Neural progenitor cell (in vitro differentiated cells): ENCODE data around the gene RINL. TPM values are rescaled to one million over a fixed set of nuclear protein-coding genes. Genes with fewer than 3 reads are reported as not detected.

Experiments used
- DNase-seq: peaks from one replicate; pipeline ENCODE4 v3.0.0-alpha.2; 2016; ENCODE audit warnings: low spot score
- H2AFZ ChIP-seq: fragments of 200-600 bp; sonication (generic); replicated peaks from 2 replicates; pipeline ENCODE4 v1.6.1; 2016; ENCODE audit warnings: antibody characterized with exemption
- H3F3A ChIP-seq: fragments of 200-600 bp; sonication (generic); 2 replicates; pipeline ENCODE4 v1.6.1; 2016; ENCODE audit warnings: antibody characterized with exemption, low read depth
- H3K27ac ChIP-seq: fragments of 200-600 bp; sonication (generic); 2 replicates; pipeline ENCODE4 v1.5.1; 2016; ENCODE audit warnings: mild to moderate bottlenecking
- H3K27me3 ChIP-seq: fragments of 200-600 bp; sonication (generic); 2 replicates; pipeline ENCODE4 v1.6.1; 2016; ENCODE audit warnings: mild to moderate bottlenecking, moderate library complexity
- H3K36me3 ChIP-seq: fragments of 200-600 bp; sonication (generic); 2 replicates; pipeline ENCODE4 v1.5.1; 2016
- H3K4me1 ChIP-seq: fragments of 200-600 bp; sonication (generic); 2 replicates; pipeline ENCODE4 v1.6.1; 2016; ENCODE audit warnings: mixed run types
- H3K4me2 ChIP-seq: fragments of 200-600 bp; sonication (generic); 2 replicates; pipeline ENCODE4 v1.6.1; 2016
- H3K4me3 ChIP-seq: fragments of 200-600 bp; sonication (generic); 2 replicates; pipeline ENCODE4 v1.5.1; 2016
- H3K79me2 ChIP-seq: fragments of 200-600 bp; sonication (generic); 2 replicates; pipeline ENCODE4 v1.6.1; 2016; ENCODE audit warnings: low read depth
- H3K9ac ChIP-seq: fragments of 200-600 bp; sonication (generic); 2 replicates; pipeline ENCODE4 v1.6.1; 2016
- H3K9me3 ChIP-seq: fragments of 200-600 bp; sonication (generic); 2 replicates; pipeline ENCODE4 v1.5.1; 2016; ENCODE audit warnings: low read depth
- H4K20me1 ChIP-seq: fragments of 200-600 bp; sonication (generic); 2 replicates; pipeline ENCODE4 v1.6.1; 2016; ENCODE audit warnings: low read depth
- H3K27ac Mint-ChIP-seq: 3 replicates; pipeline ENCODE4 v1.8.0; 2021; ENCODE audit warnings: mixed read lengths
- H3K27me3 Mint-ChIP-seq: 2 replicates; pipeline ENCODE4 v1.8.0; 2022; ENCODE audit warnings: low read depth, mild to moderate bottlenecking, inconsistent platforms, moderate library complexity, mixed read lengths; ENCODE audit not compliant: insufficient read depth
- H3K36me3 Mint-ChIP-seq: 3 replicates; pipeline ENCODE4 v1.8.0; 2021; ENCODE audit warnings: mixed read lengths
- H3K4me1 Mint-ChIP-seq: 3 replicates; pipeline ENCODE4 v1.8.0; 2021; ENCODE audit warnings: mixed read lengths
- H3K4me3 Mint-ChIP-seq: 3 replicates; pipeline ENCODE4 v1.8.0; 2021; ENCODE audit warnings: mild to moderate bottlenecking, moderate library complexity, mixed read lengths
- H3K9me3 Mint-ChIP-seq: 3 replicates; pipeline ENCODE4 v1.8.0; 2020; ENCODE audit warnings: mixed read lengths
- EZH2 ChIP-seq: fragments of 200-600 bp; sonication (generic); IDR thresholded peaks from 2 replicates; pipeline ENCODE4 v1.6.1; 2017; ENCODE audit warnings: antibody characterized with exemption, mild to moderate bottlenecking, moderate library complexity
- EZH2phosphoT487 ChIP-seq: fragments of 200-600 bp; sonication (generic); IDR thresholded peaks from 2 replicates; pipeline ENCODE4 v1.6.1; 2017; ENCODE audit warnings: antibody characterized with exemption
- total RNA-seq: library from RNA; depleted of rRNA; stranded (reverse); fragments of >200 nt; gene quantifications from 2 replicates; pipeline ENCODE4 v1.2.3, GENCODE V29; 2015; ENCODE audit warnings: low replicate concordance
- TF ChIP-seq, protein P1 (sequence below): fragments of 200-600 bp; sonication (generic); IDR thresholded peaks from 2 replicates; pipeline ENCODE4 v1.5.1; 2017; ENCODE audit warnings: antibody characterized with exemption, mild to moderate bottlenecking

RINL gene
- total RNA-seq, 1 donor from 2014 or later = 5.4 TPM

DNA sequence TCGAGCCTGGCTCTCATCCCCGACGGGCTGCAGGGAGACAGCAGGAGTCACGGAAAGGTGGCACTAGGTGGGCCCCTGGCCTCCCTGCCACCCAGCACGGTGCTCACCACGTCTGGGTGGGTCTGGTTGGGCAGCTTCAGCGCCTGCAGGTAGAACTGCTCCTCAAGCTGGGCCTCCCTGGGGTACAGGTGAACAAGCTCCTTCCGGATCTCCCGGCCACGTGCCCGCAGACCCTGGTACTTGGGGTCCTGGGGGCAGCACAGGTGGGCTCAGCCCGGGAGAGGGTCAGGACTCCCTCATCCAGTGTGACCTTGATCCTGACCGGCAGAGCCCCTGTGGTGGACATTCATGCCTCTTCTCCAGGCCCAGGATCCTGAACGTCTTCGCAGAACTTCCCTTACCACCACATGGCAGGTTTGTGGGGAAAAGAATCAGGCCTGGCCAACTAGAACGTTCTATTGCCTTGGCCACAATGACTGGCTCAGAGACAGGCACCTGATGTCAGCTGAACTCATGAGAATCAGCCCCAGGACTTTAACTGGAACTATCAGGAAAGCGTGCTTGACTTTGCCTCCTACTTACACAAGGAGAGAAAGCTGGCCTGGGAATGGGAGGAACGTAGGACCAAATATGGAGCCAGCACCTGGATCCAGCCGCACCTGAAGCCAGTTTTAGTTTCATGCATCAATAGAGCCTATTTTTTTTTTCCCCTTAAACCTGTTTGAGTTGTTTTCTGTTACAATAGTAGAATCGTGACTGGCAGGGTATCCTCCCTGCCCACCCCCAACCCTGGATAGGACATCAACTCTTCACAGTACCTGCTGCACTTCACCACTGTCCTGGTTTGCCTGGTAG, 43.6 kb upstream of the RINL start:
- no peaks in the 10 kb centered on the region for H3K36me3 ChIP-seq
- Mint-ChIP-seq H3K27ac (no peak overlapping the region), H3K9me3 (no peaks in the 10 kb centered on the region), H3K4me3 (no peak overlapping the region), H3K4me1 (no peaks in the 10 kb centered on the region), H3K36me3 (peaks cover 12% of the 10 kb centered on the region), H3K27me3 (no peaks in the 10 kb centered on the region)
- H3K27ac ChIP-seq = no peak overlapping the region
- TF ChIP-seq EZH2 = no peak
- no peak for TF ChIP-seq EZH2phosphoT487
- TF ChIP-seq, protein P1, sequence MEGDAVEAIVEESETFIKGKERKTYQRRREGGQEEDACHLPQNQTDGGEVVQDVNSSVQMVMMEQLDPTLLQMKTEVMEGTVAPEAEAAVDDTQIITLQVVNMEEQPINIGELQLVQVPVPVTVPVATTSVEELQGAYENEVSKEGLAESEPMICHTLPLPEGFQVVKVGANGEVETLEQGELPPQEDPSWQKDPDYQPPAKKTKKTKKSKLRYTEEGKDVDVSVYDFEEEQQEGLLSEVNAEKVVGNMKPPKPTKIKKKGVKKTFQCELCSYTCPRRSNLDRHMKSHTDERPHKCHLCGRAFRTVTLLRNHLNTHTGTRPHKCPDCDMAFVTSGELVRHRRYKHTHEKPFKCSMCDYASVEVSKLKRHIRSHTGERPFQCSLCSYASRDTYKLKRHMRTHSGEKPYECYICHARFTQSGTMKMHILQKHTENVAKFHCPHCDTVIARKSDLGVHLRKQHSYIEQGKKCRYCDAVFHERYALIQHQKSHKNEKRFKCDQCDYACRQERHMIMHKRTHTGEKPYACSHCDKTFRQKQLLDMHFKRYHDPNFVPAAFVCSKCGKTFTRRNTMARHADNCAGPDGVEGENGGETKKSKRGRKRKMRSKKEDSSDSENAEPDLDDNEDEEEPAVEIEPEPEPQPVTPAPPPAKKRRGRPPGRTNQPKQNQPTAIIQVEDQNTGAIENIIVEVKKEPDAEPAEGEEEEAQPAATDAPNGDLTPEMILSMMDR = no peak
- no peak for DNase-seq
- H3K79me2 ChIP-seq = no peaks in the 10 kb centered on the region
- H3K9me3 ChIP-seq = no peaks in the 10 kb centered on the region
- no peak overlapping the region for H2AFZ ChIP-seq
- H3K4me1 ChIP-seq = no peaks in the 10 kb centered on the region
- no peaks in the 10 kb centered on the region for H4K20me1 ChIP-seq
- no peak overlapping the region for H3K4me2 ChIP-seq
- H3F3A ChIP-seq = no peaks in the 10 kb centered on the region
- H3K27me3 ChIP-seq = no peaks in the 10 kb centered on the region
- no peak overlapping the region for H3K9ac ChIP-seq
- no peak overlapping the region for H3K4me3 ChIP-seq

DNA sequence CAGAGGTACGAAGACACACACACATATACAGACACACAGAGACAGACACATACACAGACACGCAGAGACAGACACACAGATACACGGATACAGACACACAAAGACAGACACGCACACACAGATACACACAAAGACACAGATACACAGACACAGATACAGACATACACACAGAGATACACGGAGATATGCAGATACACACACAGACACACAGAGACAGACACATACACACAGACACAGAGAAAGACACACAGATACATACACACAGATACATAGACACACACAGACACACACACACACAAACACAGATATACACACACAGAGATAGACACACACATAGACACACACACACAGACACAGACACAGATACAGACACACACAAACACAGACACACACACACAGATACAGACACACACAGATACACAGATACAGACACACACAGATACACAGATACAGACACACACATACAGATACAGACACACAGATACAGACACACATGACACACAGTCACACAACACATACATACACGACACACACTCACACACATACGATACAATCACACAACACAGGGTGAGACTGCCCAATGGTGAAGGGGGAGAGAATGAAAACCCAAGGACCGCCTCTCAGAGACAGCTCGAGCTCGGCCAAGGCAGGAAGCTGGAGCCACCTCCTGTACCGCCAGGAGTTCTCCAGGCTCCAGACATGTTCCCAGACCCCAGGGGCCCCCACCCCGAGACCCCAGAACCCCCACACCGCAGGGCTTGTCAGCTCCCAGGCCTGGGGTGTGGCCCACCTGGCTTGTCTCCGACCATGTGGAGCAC, 42.7 kb upstream of the RINL start:
- no peak overlapping the region for H2AFZ ChIP-seq
- Mint-ChIP-seq H3K9me3 (no peaks in the 10 kb centered on the region), H3K27ac (no peak overlapping the region), H3K27me3 (no peaks in the 10 kb centered on the region), H3K36me3 (peaks cover 12% of the 10 kb centered on the region), H3K4me1 (no peaks in the 10 kb centered on the region), H3K4me3 (no peak overlapping the region)
- H3K36me3 ChIP-seq = no peaks in the 10 kb centered on the region
- DNase-seq = no peak
- TF ChIP-seq EZH2 (no peak), EZH2phosphoT487 (no peak)
- TF ChIP-seq, protein P1 = no peak
- no peaks in the 10 kb centered on the region for H3K79me2 ChIP-seq
- H3K4me2 ChIP-seq = no peak overlapping the region
- no peak overlapping the region for H3K9ac ChIP-seq
- no peak overlapping the region for H3K4me3 ChIP-seq
- no peaks in the 10 kb centered on the region for H3K9me3 ChIP-seq
- H3K27me3 ChIP-seq = no peaks in the 10 kb centered on the region
- no peaks in the 10 kb centered on the region for H4K20me1 ChIP-seq
- H3K27ac ChIP-seq = no peak overlapping the region
- no peaks in the 10 kb centered on the region for H3K4me1 ChIP-seq
- H3F3A ChIP-seq = no peaks in the 10 kb centered on the region

DNA sequence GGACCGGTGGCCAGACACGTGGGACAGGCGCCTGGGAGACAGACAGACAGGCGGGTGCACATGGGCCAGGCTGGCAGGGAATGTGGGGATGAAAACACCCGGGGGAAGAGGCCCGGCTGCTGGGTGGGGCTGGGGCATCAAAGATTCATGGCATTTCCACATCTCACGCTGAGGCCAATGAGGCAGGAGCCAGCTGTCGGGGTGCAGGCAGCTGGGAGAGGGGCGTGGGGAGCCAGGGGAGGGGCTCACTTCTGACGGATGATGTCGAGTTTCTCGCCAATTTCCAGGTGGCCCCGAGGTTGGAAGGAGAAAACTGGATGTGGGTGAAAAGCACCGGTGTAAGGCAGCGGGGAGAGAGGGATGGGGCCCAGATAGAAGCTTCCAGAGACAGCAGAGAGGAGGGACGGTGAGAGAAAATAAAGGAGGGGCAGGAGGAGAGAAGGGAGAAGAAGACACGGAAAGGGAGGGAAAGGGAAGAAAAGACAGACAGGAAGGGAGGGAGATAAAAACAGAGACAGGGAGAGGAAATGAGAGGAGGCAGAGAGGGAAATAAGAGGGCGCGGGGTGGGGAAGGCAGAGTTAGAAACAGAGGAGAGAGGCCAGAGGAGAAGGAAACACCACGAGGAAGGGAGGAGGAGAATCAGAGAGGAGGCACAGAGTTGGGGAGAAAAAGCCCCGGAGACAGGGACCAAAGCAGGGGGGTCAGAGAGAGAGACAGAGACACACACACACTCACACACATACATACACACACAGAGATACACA, 41.9 kb upstream of the RINL start:
- H3K27ac ChIP-seq = no peak overlapping the region
- H3K36me3 Mint-ChIP-seq = peaks cover 12% of the 10 kb centered on the region
- no peaks in the 10 kb centered on the region for H3K36me3 ChIP-seq
- H3F3A ChIP-seq = no peaks in the 10 kb centered on the region
- DNase-seq = no peak
- H3K79me2 ChIP-seq = no peaks in the 10 kb centered on the region
- no peak overlapping the region for H3K9ac ChIP-seq
- H3K27ac Mint-ChIP-seq = no peak overlapping the region
- H3K27me3 Mint-ChIP-seq = no peaks in the 10 kb centered on the region
- no peaks in the 10 kb centered on the region for H3K4me1 ChIP-seq
- TF ChIP-seq, protein P1 = no peak
- no peak for TF ChIP-seq EZH2phosphoT487
- TF ChIP-seq EZH2 = no peak
- H4K20me1 ChIP-seq = no peaks in the 10 kb centered on the region
- H3K9me3 ChIP-seq = no peaks in the 10 kb centered on the region
- H3K4me3 ChIP-seq = no peak overlapping the region
- H3K9me3 Mint-ChIP-seq = no peaks in the 10 kb centered on the region
- H2AFZ ChIP-seq = no peak overlapping the region
- H3K4me1 Mint-ChIP-seq = no peaks in the 10 kb centered on the region
- H3K4me2 ChIP-seq = no peak overlapping the region
- no peak overlapping the region for H3K4me3 Mint-ChIP-seq
- H3K27me3 ChIP-seq = no peaks in the 10 kb centered on the region
